Skeletal muscle tissue (tissue), 4 donors: Measurements from ENCODE around the gene RAC2. TPM values are rescaled to one million over a fixed set of nuclear protein-coding genes. Genes with fewer than 3 reads are reported as not detected.

Experiments
- H3K27ac ChIP-seq: one replicate; pipeline ENCODE4 v1.7.0; 2013; ENCODE audit warnings: mild to moderate bottlenecking, low read depth, low read length, inconsistent platforms
- H3K27me3 ChIP-seq, 3 donors: one replicate each; pipeline ENCODE4 v1.7.0; 2013; ENCODE audit warnings: low read length in 3 of 3; ENCODE audit not compliant: control insufficient read depth in 3 of 3, insufficient read depth in 3 of 3
- H3K36me3 ChIP-seq, 3 donors: one replicate each; pipeline ENCODE4 v1.7.0; 2013; ENCODE audit warnings: low read length in 3 of 3; ENCODE audit not compliant: control insufficient read depth in 3 of 3, insufficient read depth in 3 of 3
- H3K4me1 ChIP-seq, 3 donors: one replicate each; pipeline ENCODE4 v1.7.0; 2013; ENCODE audit warnings: low read length in 3 of 3, mild to moderate bottlenecking in 3 of 3; ENCODE audit not compliant: control insufficient read depth in 3 of 3, insufficient read depth in 3 of 3
- H3K4me3 ChIP-seq, 3 donors: one replicate each; pipeline ENCODE4 v1.7.0; 2013; ENCODE audit warnings: low read length in 3 of 3
- H3K9ac ChIP-seq, 3 donors: one replicate each; pipeline ENCODE4 v1.7.0; 2013; ENCODE audit warnings: low read length in 3 of 3, mild to moderate bottlenecking in 3 of 3, moderate library complexity in 2 of 3, low read depth in 1 of 3
- H3K9me3 ChIP-seq, 3 donors: one replicate each; pipeline ENCODE4 v1.7.0; 2013; ENCODE audit warnings: low read length in 3 of 3; ENCODE audit not compliant: control insufficient read depth in 3 of 3
- total RNA-seq: library from RNA; depleted of rRNA; stranded (reverse); fragments of >200 nt; gene quantifications from one replicate; pipeline ENCODE4 v1.2.3, GENCODE V29; 2014
- donor health status: Osteomylitis.

The RAC2 gene
- total RNA-seq, 1 donor from 2014 or later: 0.52 TPM

DNA sequence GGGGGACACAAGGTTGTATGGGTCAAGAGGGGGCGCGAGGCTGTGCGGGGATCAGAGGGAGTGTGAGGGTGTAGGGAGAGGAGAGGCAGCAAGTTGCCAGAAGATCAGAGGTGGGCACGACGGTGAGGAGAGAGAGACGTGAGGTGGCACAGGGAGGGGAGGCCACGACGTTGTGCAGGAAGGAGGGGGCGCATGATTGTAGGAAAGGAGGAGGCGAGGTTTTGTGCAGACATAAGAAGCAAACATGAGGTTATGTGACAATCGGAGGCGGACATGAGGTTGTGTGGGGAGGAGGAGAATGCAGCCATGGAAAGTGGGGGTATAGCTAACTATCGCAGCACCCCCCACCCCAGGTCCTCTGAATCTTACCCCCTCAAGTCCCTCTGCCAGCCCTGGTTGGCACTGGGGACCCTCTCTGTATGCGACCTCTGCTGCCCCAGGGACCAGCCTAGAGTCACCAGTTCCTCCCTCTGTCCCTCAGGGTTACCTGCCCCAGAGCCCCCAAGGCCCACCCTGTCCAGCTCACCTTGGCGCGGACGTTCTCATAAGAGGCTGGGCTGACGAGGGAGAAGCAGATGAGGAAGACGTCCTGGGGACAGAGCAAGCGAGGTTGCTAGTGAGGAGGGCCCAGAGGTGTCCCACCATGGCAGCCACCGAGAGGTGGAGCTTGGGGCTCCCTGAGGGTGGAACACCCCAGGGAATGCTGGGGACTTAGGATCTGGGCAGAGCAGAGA lies 12.5 kb downstream of the RAC2 start:
- Histone ChIP-seq H3K27ac (no peak overlapping the region), H3K27me3 (peaks cover 45 to 63% (median 57%) of the 10 kb centered on the region in 3 donors), H3K9ac (no peak overlapping the region), H3K36me3 (no peaks in the 10 kb centered on the region), H3K4me3 (no peak overlapping the region), H3K9me3 (no peaks in the 10 kb centered on the region), H3K4me1 (peaks cover 0 to 12% (median 2%) of the 10 kb centered on the region in 3 donors)

GRCh38 chr22:37230673-37231405 lies 13.2 kb downstream of the RAC2 start:
- peaks cover 0 to 12% (median 2%) of the 10 kb centered on the region in 3 donors for H3K4me1 ChIP-seq
- H3K9ac ChIP-seq: no peak overlapping the region
- H3K4me3 ChIP-seq: no peak overlapping the region
- H3K27me3 ChIP-seq: peaks cover 43 to 62% (median 58%) of the 10 kb centered on the region in 3 donors
- H3K36me3 ChIP-seq: no peaks in the 10 kb centered on the region
- H3K27ac ChIP-seq: no peak overlapping the region
- no peaks in the 10 kb centered on the region for H3K9me3 ChIP-seq

DNA sequence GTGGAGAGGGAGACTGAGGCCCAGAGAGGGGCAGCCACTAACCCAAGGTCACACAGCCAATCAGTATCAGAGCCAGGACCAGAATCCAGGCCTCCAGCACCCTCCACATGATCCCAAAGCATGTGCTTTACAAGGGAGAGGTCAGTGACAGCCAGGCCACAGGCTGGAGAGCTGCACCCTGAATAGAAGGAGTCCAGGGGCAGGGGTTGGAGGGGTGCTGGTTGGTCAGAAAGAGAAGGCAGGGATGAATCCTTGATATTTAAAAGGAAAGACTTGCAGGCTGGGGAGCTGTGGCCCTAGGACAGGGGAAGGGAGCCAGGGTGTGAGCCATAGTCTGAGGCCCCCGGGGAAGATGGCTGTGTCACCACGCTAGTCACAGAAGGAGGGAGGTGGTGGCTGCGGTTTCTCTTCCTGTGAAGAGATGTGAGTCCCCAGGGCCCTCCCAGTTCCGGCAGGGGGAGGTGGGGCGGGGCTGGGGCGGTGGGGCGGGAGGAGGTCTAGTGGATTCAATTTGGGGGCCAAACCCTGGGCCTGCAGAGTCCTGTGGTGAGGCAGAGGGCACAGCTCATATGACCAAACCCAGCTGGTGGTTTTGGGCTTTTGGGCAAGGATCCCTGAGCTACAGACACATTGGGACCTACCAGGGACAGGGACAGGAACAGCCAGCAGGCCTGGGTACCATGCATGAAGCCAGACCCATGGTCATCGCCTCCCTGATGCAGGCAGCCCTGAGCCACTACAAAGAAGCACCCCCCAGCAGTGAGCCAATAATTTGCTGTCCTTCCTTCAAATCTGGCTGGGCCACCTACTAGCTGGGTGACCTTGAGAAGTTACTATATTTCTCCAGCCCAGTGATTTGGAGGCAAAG lies 14.0 kb downstream of the RAC2 start:
- no peaks in the 10 kb centered on the region for H3K36me3 ChIP-seq
- no peaks in the 10 kb centered on the region for H3K9me3 ChIP-seq
- peaks cover 38 to 59% (median 53%) of the 10 kb centered on the region in 3 donors for H3K27me3 ChIP-seq

GRCh38 chr22:37229012-37229804 lies 14.9 kb downstream of the RAC2 start:
- Histone ChIP-seq H3K4me1 (peaks cover 0 to 12% (median 2%) of the 10 kb centered on the region in 3 donors), H3K27ac (no peak overlapping the region)

More for the DNA sequence above, 14.0 kb downstream of the RAC2 start:
- Histone ChIP-seq H3K4me1 (peaks cover 0 to 12% (median 2%) of the 10 kb centered on the region in 3 donors), H3K4me3 (no peak overlapping the region), H3K9ac (no peak overlapping the region), H3K27ac (no peak overlapping the region)

GRCh38 chr22:37228106-37229011 lies 15.7 kb downstream of the RAC2 start:
- H3K4me1 ChIP-seq: peaks cover 0 to 12% (median 2%) of the 10 kb centered on the region in 3 donors
- no peak overlapping the region for H3K9ac ChIP-seq
- H3K36me3 ChIP-seq: no peaks in the 10 kb centered on the region
- H3K9me3 ChIP-seq: no peaks in the 10 kb centered on the region
- H3K27me3 ChIP-seq: peaks cover 27 to 42% (median 39%) of the 10 kb centered on the region in 3 donors
- no peak overlapping the region for H3K4me3 ChIP-seq
- H3K27ac ChIP-seq: no peak overlapping the region

More at GRCh38 chr22:37229012-37229804, 14.9 kb downstream of the RAC2 start:
- no peaks in the 10 kb centered on the region for H3K9me3 ChIP-seq
- no peak overlapping the region for H3K9ac ChIP-seq
- no peaks in the 10 kb centered on the region for H3K36me3 ChIP-seq
- H3K27me3 ChIP-seq: peaks cover 30 to 50% (median 47%) of the 10 kb centered on the region in 3 donors
- no peak overlapping the region for H3K4me3 ChIP-seq

DNA sequence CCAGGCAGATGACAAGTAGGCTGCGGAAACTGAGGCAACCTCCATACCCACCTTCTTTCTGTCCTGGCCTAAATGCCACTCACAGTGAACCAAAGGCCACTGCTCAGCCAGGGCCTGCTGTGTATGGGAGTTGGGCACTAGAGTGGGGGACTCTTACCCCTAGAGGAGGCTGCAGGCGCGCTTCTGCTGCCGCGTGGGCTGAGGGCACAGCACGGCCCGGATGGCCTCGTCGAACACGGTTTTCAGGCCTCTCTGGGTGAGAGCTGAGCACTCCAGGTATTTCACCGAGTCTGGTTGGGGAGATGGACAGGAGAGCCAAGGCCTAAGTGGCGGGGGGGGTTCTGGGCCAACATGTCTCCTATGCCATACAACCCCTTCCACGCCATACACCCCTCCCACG lies 17.6 kb downstream of the RAC2 start:
- no peak overlapping the region for H3K27ac ChIP-seq
- H3K4me1 ChIP-seq: peaks cover 0 to 12% (median 2%) of the 10 kb centered on the region in 3 donors
- H3K4me3 ChIP-seq: no peak overlapping the region
- H3K9ac ChIP-seq: no peak overlapping the region
- H3K27me3 ChIP-seq: peaks cover 18 to 38% (median 31%) of the 10 kb centered on the region in 3 donors
- no peaks in the 10 kb centered on the region for H3K36me3 ChIP-seq
- peaks cover 0 to under 1% (median 0%) of the 10 kb centered on the region in 3 donors for H3K9me3 ChIP-seq

DNA sequence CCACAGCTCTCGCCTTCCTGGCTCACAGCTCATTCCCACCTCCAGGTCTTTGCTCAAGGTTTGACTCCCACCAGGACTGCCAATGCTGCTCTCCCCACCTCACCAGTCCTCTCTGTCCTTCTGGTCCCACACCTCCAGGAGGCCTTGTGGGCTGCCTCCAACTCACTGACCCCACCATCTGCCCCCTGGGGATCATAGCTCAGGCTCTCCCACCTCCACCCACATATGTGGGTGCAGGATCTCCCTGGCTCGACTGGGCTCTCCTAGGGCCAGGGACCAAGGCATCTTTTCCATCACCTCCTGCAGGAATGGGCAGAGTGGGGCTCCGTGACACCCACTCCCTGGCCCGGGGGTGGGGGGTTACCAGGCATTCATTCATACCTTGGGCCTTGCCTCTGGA lies 18.0 kb downstream of the RAC2 start:
- peaks cover 0 to 3% (median 0%) of the 10 kb centered on the region in 3 donors for H3K9me3 ChIP-seq

GRCh38 chr22:37225481-37225880 lies 18.6 kb downstream of the RAC2 start:
- H3K27ac ChIP-seq: no peak overlapping the region
- H3K27me3 ChIP-seq: peaks cover 11 to 41% (median 22%) of the 10 kb centered on the region in 3 donors
- peaks cover 0 to 12% (median 2%) of the 10 kb centered on the region in 3 donors for H3K4me1 ChIP-seq
- H3K9ac ChIP-seq: no peak overlapping the region
- no peaks in the 10 kb centered on the region for H3K36me3 ChIP-seq
- H3K9me3 ChIP-seq: peaks cover 0 to 3% (median 0%) of the 10 kb centered on the region in 3 donors
- no peak overlapping the region for H3K4me3 ChIP-seq

More for the DNA sequence above, 18.0 kb downstream of the RAC2 start:
- Histone ChIP-seq H3K4me1 (peaks cover 0 to 12% (median 2%) of the 10 kb centered on the region in 3 donors), H3K27me3 (peaks cover 17 to 38% (median 27%) of the 10 kb centered on the region in 3 donors), H3K4me3 (no peak overlapping the region), H3K27ac (no peak overlapping the region), H3K9ac (no peak overlapping the region), H3K36me3 (no peaks in the 10 kb centered on the region)
